MCF 10A (cell line): ENCODE data around the gene GSC2. TPM values are rescaled to one million over a fixed set of nuclear protein-coding genes. Genes with fewer than 3 reads are reported as not detected.

Experiments used
- BruUV-seq: library from RNA; stranded (reverse); fragments of 400-500 nt; replicated peaks from 2 replicates; lab custom pipeline; 2021; lab: Mats Ljungman, UMichigan
- CTCF ChIA-PET: fragments of 300-600 bp; sonication (Branson Sonifier 250); formaldehyde crosslinking; extraction: SDS; loops from one replicate; lab custom pipeline; 2021; ENCODE audit warnings: antibody characterized with exemption, inconsistent platforms; lab: Yijun Ruan, JAX
- POLR2A ChIA-PET: fragments of 300-600, 350-650 bp; sonication (Branson Sonifier 250); formaldehyde crosslinking; extraction: SDS; loops from one replicate; lab custom pipeline; 2020; ENCODE audit warnings: antibody characterized with exemption, inconsistent platforms; lab: Yijun Ruan, JAX
- DNase-seq: peaks from one replicate; pipeline ENCODE4 v3.0.0-alpha.2; 2018; ENCODE audit not compliant: unreplicated experiment
- H3K27ac Mint-ChIP-seq: one replicate; pipeline ENCODE4 v1.8.0; 2022; ENCODE audit warnings: mild to moderate bottlenecking, low read depth, mixed read lengths; ENCODE audit not compliant: unreplicated experiment
- H3K27me3 Mint-ChIP-seq: one replicate; pipeline ENCODE4 v1.8.0; 2022; ENCODE audit warnings: mixed read lengths; ENCODE audit not compliant: insufficient read depth, unreplicated experiment
- H3K36me3 Mint-ChIP-seq: one replicate; pipeline ENCODE4 v1.8.0; 2022; ENCODE audit warnings: mild to moderate bottlenecking, moderate library complexity, mixed read lengths; ENCODE audit not compliant: insufficient read depth, unreplicated experiment
- H3K4me1 Mint-ChIP-seq: one replicate; pipeline ENCODE4 v1.8.0; 2022; ENCODE audit warnings: mixed read lengths; ENCODE audit not compliant: insufficient read depth, unreplicated experiment
- H3K4me3 Mint-ChIP-seq: one replicate; pipeline ENCODE4 v1.8.0; 2022; ENCODE audit warnings: mild to moderate bottlenecking, moderate library complexity, mixed read lengths; ENCODE audit not compliant: unreplicated experiment
- H3K9me3 Mint-ChIP-seq: one replicate; pipeline ENCODE4 v1.8.0; 2022; ENCODE audit warnings: mixed read lengths; ENCODE audit not compliant: unreplicated experiment
- CTCF ChIP-seq: fragments of 200-600 bp; IDR thresholded peaks from one replicate; pipeline ENCODE4 v1.8.0; 2022; ENCODE audit warnings: antibody characterized with exemption, mild to moderate bottlenecking; ENCODE audit not compliant: unreplicated experiment
- intact Hi-C: fragments of 100-400 bp; cut with micrococcal nuclease; formaldehyde crosslinking; loops from 2 replicates; pipeline ENCODE4 v1.14.1; 2022
- total RNA-seq: library from RNA; stranded (reverse); gene quantifications from 2 replicates; pipeline ENCODE4 v1.2.3, GENCODE V29; 2022

Gene GSC2
- total RNA-seq, 1 experiment from 2014 or later, result not detected

- no peak for DNase-seq
- Mint-ChIP-seq H3K27me3 (peaks cover 31% of the 10 kb centered on the region), H3K36me3 (peaks cover 5% of the 10 kb centered on the region), H3K4me3 (no peak overlapping the region), H3K9me3 (peaks cover 8% of the 10 kb centered on the region), H3K4me1 (peaks cover 6% of the 10 kb centered on the region), H3K27ac (no peak overlapping the region)
- CTCF ChIA-PET, result interaction anchor here (1.0 kb wide), 1 partner anchor 30 kb away, joined by 4 read pairs; the partner anchor contains the start of gene SLC25A1
- POLR2A ChIA-PET, result no interaction called here
- BruUV-seq, result no TSS peak
- intact Hi-C loops, result no loop called here
- TF ChIP-seq CTCF, result no peak
Observed at GRCh38 chr22:19149047-19149883, 827 bp downstream of the GSC2 start.

GRCh38 chr22:19148417-19149046, 1.6 kb downstream of the GSC2 start:
- no peak overlapping the region for H3K27ac Mint-ChIP-seq
- H3K36me3 Mint-ChIP-seq, result peaks cover 6% of the 10 kb centered on the region
- no peak for DNase-seq
- peaks cover 8% of the 10 kb centered on the region for H3K9me3 Mint-ChIP-seq
- peaks cover 29% of the 10 kb centered on the region for H3K27me3 Mint-ChIP-seq
- intact Hi-C loops, result no loop called here
- TF ChIP-seq CTCF, result no peak
- CTCF ChIA-PET, result interaction anchor here (1.0 kb wide), 1 partner anchor 30 kb away, joined by 4 read pairs; the partner anchor contains the start of gene SLC25A1
- BruUV-seq, result no TSS peak
- no peak overlapping the region for H3K4me3 Mint-ChIP-seq
- peaks cover 11% of the 10 kb centered on the region for H3K4me1 Mint-ChIP-seq
- POLR2A ChIA-PET, result no interaction called here

GRCh38 chr22:19147195-19147780, 2.8 kb downstream of the GSC2 start:
- intact Hi-C loops, result no loop called here
- TF ChIP-seq CTCF, result no peak

More at GRCh38 chr22:19147195-19147780, 2.8 kb downstream of the GSC2 start:
- H3K4me1 Mint-ChIP-seq, result peaks cover 11% of the 10 kb centered on the region
- ChIA-PET CTCF (interaction anchor here (0.5 to 1.4 kb wide), 6 partner anchors 8 to 483 kb away, joined by 3 to 4 read pairs (median 3); no protein-coding TSS in a partner anchor), POLR2A (interaction anchor here (1.1 kb wide), 1 partner anchor 27 kb away, joined by 4 read pairs; no protein-coding TSS in a partner anchor)
- H3K27ac Mint-ChIP-seq, result peak overlapping the region; percentile 12
- H3K9me3 Mint-ChIP-seq, result peaks cover 8% of the 10 kb centered on the region
- no TSS peak for BruUV-seq
- H3K27me3 Mint-ChIP-seq, result peaks cover 19% of the 10 kb centered on the region
- no peak for DNase-seq
- peaks cover 8% of the 10 kb centered on the region for H3K36me3 Mint-ChIP-seq
- H3K4me3 Mint-ChIP-seq, result no peak overlapping the region
